Retinal pigment epithelial cell (primary cell): ENCODE data around the gene PPM1E.

ENCODE experiments used
- DNase-seq: peaks from one replicate; pipeline ENCODE4 v3.0.0-alpha.2; 2010; ENCODE audit warnings: low read depth
- H3K4me3 ChIP-seq: 2 replicates; pipeline ENCODE4 v1.5.1; 2011; ENCODE audit warnings: mild to moderate bottlenecking, low read length, control low read depth, moderate library complexity
- TF ChIP-seq, protein P1 (sequence below): conservative IDR thresholded peaks from 2 replicates; pipeline ENCODE4 v1.5.1; 2011; ENCODE audit warnings: low read depth, low read length, control low read depth, inconsistent platforms

Gene PPM1E

DNA sequence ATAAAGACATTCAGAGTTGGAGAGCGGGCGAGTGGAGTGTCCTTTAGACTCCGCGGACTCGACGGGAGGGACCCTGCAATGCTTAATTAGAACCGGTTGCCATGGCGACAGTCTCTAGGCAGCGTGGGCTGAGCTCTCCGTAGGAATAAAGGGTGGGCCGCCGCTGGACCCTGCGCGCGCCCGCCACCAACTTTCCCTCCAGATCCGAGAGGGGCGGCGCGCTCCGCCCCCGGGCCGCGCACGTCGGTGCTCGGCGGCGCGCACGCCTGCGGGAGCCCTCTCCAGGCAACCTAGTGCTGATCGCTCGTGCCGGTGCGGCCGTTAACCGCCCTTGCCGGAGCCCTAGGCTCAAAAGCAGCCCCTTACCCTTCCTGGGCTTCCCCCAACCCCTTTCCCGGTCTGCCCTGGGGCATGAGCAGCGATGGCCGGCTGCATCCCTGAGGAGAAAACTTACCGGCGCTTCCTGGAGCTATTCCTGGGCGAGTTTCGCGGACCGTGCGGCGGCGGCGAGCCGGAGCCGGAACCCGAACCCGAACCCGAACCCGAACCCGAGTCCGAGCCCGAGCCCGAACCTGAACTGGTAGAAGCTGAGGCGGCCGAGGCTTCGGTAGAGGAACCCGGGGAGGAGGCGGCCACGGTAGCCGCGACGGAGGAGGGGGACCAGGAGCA, at the start of gene PPM1E:
Gene PPM1E (plus strand): TSS at position 278 of the 669 bp plus-strand sequence.
- no peak for DNase-seq
- TF ChIP-seq, protein P1, sequence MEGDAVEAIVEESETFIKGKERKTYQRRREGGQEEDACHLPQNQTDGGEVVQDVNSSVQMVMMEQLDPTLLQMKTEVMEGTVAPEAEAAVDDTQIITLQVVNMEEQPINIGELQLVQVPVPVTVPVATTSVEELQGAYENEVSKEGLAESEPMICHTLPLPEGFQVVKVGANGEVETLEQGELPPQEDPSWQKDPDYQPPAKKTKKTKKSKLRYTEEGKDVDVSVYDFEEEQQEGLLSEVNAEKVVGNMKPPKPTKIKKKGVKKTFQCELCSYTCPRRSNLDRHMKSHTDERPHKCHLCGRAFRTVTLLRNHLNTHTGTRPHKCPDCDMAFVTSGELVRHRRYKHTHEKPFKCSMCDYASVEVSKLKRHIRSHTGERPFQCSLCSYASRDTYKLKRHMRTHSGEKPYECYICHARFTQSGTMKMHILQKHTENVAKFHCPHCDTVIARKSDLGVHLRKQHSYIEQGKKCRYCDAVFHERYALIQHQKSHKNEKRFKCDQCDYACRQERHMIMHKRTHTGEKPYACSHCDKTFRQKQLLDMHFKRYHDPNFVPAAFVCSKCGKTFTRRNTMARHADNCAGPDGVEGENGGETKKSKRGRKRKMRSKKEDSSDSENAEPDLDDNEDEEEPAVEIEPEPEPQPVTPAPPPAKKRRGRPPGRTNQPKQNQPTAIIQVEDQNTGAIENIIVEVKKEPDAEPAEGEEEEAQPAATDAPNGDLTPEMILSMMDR = no peak
- H3K4me3 ChIP-seq = peak within 1 kb of the TSS; percentile 69

DNA sequence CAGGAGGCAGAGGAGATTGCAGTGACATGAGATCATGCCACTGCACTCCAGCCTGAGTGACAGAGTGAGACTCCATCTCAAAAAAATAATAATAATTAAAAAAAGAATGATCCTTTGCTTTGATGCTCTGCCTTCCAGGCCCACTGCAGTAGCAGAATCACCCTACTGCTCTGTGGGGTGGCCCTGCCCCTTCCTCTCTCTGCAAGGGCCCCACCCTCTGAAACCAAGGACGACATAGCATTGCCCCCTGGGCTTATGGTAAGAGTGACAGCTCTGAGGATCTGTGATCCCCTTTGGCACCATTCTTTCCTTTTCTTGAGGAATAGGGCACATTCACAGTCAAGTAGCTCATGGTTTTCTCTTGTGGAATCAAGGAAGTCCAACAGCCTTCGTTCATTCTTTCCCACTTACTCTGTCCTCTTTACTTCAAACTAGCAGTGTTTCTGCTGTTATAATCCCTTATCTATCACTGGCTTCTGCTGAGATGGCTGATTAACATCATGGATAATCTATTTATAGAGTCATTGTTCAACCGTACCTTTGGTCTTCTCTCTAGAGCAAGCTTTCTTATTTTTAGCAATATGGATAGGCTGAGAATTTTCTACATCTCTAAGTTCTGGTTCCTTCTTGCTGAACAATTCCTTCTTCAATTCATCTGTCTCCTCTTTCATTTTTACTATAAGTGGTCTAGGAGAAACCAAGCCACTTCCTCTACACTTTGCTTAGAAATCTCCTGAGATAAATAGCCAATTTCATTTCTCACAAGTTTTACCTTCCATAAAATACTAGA, 49.1 kb upstream of the PPM1E start:
- H3K4me3 ChIP-seq = no peak overlapping the region
- DNase-seq = no peak
- TF ChIP-seq, protein P1 = no peak

DNA sequence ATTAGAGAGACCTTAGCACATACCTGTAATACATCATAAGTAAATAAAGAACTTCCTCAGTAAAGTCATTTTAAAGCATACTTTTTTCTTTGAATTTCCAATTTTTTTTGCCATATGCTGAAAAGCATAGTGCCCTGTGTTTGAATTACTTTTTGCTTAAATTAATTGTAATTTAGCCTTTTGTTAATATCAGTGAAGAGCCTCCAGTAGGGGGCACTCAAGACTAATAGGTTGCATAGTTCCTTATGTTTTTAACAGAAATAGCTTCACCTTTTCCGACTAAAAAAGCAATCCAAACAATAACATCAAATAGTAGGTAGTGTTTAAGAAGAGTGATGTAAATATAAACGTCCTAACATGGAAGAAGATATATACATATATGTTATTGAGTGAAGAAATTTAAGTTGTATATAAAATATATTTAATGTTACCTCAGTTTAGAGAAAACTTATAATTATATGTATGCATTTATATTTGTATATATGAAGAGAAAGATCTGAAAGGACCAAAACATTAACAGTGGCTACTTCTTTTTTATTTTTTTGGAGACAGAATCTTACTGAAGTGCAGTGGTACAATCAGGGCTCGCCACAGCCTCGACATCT, 44.6 kb upstream of the PPM1E start:
- no peak for DNase-seq
- no peak overlapping the region for H3K4me3 ChIP-seq
- TF ChIP-seq, protein P1 = peak; percentile 64

DNA sequence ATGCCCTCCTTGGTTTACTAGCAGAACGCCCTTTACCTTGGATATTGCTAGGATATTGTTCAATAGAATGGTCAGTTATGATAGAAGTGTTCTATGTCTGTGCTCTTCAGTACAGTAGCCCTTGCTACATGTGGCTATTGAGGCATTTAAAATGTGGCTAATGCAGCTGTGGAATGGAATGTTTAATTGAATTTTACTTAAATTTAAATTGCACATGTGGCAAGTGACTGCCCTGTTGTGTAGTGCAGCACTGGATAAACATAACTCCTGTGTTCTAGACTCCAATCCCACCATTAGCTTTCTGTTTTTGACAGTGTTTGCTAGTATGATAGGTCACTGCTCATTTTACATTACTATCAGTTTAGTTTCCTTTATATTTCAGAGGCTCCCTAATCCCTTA, 33.4 kb upstream of the PPM1E start:
- no peak overlapping the region for H3K4me3 ChIP-seq
- no peak for DNase-seq
- TF ChIP-seq, protein P1 = no peak

DNA sequence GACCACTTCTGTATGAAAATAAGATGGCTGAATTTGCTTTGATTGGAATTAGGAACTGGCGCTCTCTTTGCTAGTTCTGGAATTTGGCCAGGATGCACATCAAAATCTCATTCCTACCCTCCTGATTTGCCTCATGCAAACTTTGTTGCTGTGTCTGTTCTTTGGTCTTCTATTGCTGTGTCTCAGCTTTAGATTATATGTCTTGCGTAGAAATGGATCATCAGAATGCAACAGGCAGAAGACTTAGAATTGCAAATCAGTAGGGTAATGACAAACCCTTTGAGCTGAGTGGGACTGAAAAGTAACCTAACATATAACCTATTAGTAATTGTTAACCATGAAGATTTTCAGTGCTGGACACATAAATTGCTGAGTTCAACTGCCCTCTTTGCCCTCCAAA, 33.0 kb upstream of the PPM1E start:
- H3K4me3 ChIP-seq = no peak overlapping the region
- TF ChIP-seq, protein P1 = no peak
- DNase-seq = no peak

DNA sequence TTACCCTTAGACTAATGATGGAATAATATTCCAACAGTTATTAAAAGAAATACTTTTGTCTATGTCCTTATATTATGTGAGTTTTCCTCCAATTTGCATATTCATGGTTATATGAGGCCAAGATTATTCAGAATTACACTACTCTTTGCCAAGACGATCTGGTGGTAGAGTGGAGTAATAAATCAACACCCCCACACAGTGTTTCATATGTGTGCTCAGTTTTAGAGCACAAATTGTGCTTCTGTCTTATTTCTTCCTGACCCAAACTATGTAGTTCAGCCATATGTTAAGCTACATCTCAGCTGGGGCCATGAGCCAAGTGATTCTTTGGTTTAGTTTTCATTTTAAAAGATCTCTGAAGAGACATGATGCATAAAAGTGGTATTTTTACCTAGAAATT, 26.9 kb upstream of the PPM1E start:
- DNase-seq = no peak
- TF ChIP-seq, protein P1 = no peak
- no peak overlapping the region for H3K4me3 ChIP-seq
